ENCODE measurements around the gene SYNE2.
"Not testable (repeated sequence)": the region's sequence is repeated elsewhere in the genome, so short reads cannot be mapped to it uniquely, and the experiment has no call there.

The SYNE2 gene

GRCh38 chr14:63852817-63853731 lies at the start of gene SYNE2:
SYNE2 (plus strand) TSS chr14:63853004; CDS start chr14:63909149, 56,145 bp downstream.
- in situ Hi-C loops (cut with HindIII; ENCODE audit: low pct_unique_long_range_greater_than_20kb, low sequenced_read_pairs) = no loop called here
- no peak for TF ChIP-seq JUND (IDR thresholded peaks at IDR 0.05; ENCODE audit: low read depth)
- peak; percentile 90 to 95 for DNase-seq (ENCODE audit: low read depth in 1 of 2, low spot score in 1 of 2)

- in situ Hi-C loops (cut with HindIII; ENCODE audit: low pct_unique_long_range_greater_than_20kb, low sequenced_read_pairs); DNase-seq (ENCODE audit: low read depth in 1 of 2, low spot score in 1 of 2): not testable (repeated sequence)
Observed at GRCh38 chr14:63803221-63803791, 49.5 kb upstream of the SYNE2 start.

GRCh38 chr14:63806064-63806463 lies 46.7 kb upstream of the SYNE2 start:
- in situ Hi-C loops (cut with HindIII; ENCODE audit: low pct_unique_long_range_greater_than_20kb, low sequenced_read_pairs); DNase-seq (ENCODE audit: low read depth in 1 of 2, low spot score in 1 of 2): not testable (repeated sequence)

GRCh38 chr14:63811692-63812091 lies 41.1 kb upstream of the SYNE2 start:
- in situ Hi-C loops (cut with HindIII; ENCODE audit: low pct_unique_long_range_greater_than_20kb, low sequenced_read_pairs); DNase-seq (ENCODE audit: low read depth in 1 of 2, low spot score in 1 of 2): not testable (repeated sequence)

GRCh38 chr14:63833728-63834127 lies 19.1 kb upstream of the SYNE2 start:
- in situ Hi-C loops (cut with HindIII; ENCODE audit: low pct_unique_long_range_greater_than_20kb, low sequenced_read_pairs) = no loop called here
- TF ChIP-seq JUND (IDR thresholded peaks at IDR 0.05; ENCODE audit: low read depth) = no peak
- DNase-seq (ENCODE audit: low read depth in 1 of 2, low spot score in 1 of 2) = no peak

- in situ Hi-C loops (cut with HindIII; ENCODE audit: low pct_unique_long_range_greater_than_20kb, low sequenced_read_pairs) = no loop called here
- peak in 1 of 2 experiments; percentile 23 for DNase-seq (ENCODE audit: low read depth in 1 of 2, low spot score in 1 of 2)
Observed at GRCh38 chr14:63840981-63841380, 11.8 kb upstream of the SYNE2 start.

GRCh38 chr14:63843796-63844195 lies 9.0 kb upstream of the SYNE2 start:
- in situ Hi-C loops (cut with HindIII; ENCODE audit: low pct_unique_long_range_greater_than_20kb, low sequenced_read_pairs) = no loop called here
- DNase-seq (ENCODE audit: low read depth in 1 of 2, low spot score in 1 of 2) = no peak
- TF ChIP-seq JUND (IDR thresholded peaks at IDR 0.05; ENCODE audit: low read depth) = no peak

More at GRCh38 chr14:63840981-63841380, 11.8 kb upstream of the SYNE2 start:
- TF ChIP-seq JUND (IDR thresholded peaks at IDR 0.05; ENCODE audit: low read depth) = no peak

GRCh38 chr14:63848890-63849289 lies 3.9 kb upstream of the SYNE2 start:
- no peak for TF ChIP-seq JUND (IDR thresholded peaks at IDR 0.05; ENCODE audit: low read depth)
- in situ Hi-C loops (cut with HindIII; ENCODE audit: low pct_unique_long_range_greater_than_20kb, low sequenced_read_pairs) = no loop called here
- no peak for DNase-seq (ENCODE audit: low read depth in 1 of 2, low spot score in 1 of 2)

- TF ChIP-seq JUND (IDR thresholded peaks at IDR 0.05; ENCODE audit: low read depth) = no peak
- DNase-seq (ENCODE audit: low read depth in 1 of 2, low spot score in 1 of 2) = no peak
- in situ Hi-C loops (cut with HindIII; ENCODE audit: low pct_unique_long_range_greater_than_20kb, low sequenced_read_pairs) = no loop called here
Observed at GRCh38 chr14:63852271-63852816, 460 bp upstream of the SYNE2 start.

- TF ChIP-seq JUND (IDR thresholded peaks at IDR 0.05; ENCODE audit: low read depth) = no peak
- in situ Hi-C loops (cut with HindIII; ENCODE audit: low pct_unique_long_range_greater_than_20kb, low sequenced_read_pairs) = no loop called here
- DNase-seq (ENCODE audit: low read depth in 1 of 2, low spot score in 1 of 2) = peak; percentile 77 to 87
Observed at GRCh38 chr14:63853831-63854293, 1.1 kb downstream of the SYNE2 start.

- peak in 1 of 2 experiments; percentile 37 for DNase-seq (ENCODE audit: low read depth in 1 of 2, low spot score in 1 of 2)
- TF ChIP-seq JUND (IDR thresholded peaks at IDR 0.05; ENCODE audit: low read depth) = no peak
- in situ Hi-C loops (cut with HindIII; ENCODE audit: low pct_unique_long_range_greater_than_20kb, low sequenced_read_pairs) = no loop called here
Observed at GRCh38 chr14:63854330-63854729, 1.5 kb downstream of the SYNE2 start.

- no peak for TF ChIP-seq JUND (IDR thresholded peaks at IDR 0.05; ENCODE audit: low read depth)
- no peak for DNase-seq (ENCODE audit: low read depth in 1 of 2, low spot score in 1 of 2)
- in situ Hi-C loops (cut with HindIII; ENCODE audit: low pct_unique_long_range_greater_than_20kb, low sequenced_read_pairs) = no loop called here
Observed at GRCh38 chr14:63855281-63855680, 2.5 kb downstream of the SYNE2 start.

- DNase-seq (ENCODE audit: low read depth in 1 of 2, low spot score in 1 of 2) = no peak
- TF ChIP-seq JUND (IDR thresholded peaks at IDR 0.05; ENCODE audit: low read depth) = no peak
- in situ Hi-C loops (cut with HindIII; ENCODE audit: low pct_unique_long_range_greater_than_20kb, low sequenced_read_pairs) = no loop called here
Observed at GRCh38 chr14:63857466-63858030, 4.7 kb downstream of the SYNE2 start.
